ENCODE results near the gene PPP6C. TPM values are rescaled to one million over a fixed set of nuclear protein-coding genes. Genes with fewer than 3 reads are reported as not detected.
"Not testable (repeated sequence)": the region's sequence is repeated elsewhere in the genome, so short reads cannot be mapped to it uniquely, and the experiment has no call there.

Gene PPP6C
- total and polyA plus RNA-seq, 2 donors (not counting 1 experiment from before 2014, with no cell fraction given) = 12.7 to 47.9 TPM

DNA sequence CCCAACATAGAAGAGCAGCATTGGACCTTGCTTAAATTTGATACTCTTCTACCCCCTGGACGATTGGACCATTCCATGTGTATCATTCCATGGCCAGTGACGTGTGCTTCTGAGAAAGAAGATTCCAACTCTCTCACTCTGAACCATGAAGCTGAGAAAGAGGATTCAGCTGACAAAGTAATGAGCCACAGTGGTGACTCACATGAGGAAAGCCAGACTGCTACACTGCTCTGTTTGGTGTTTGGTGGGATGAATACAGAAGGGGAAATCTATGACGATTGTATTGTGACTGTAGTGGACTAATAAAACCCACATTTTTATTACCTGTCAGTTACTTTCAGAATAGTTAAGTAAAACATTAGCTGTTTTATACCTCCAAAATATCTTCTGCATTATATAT lies 44.1 kb upstream of the PPP6C start:
- Histone ChIP-seq H3K9me3 (ENCODE audit: control insufficient read depth, insufficient read depth, low read depth, low read length) (no peaks in the 10 kb centered on the region), H4K20me1 (ENCODE audit: control insufficient read depth, extremely low read depth, insufficient read depth, low read length) (peaks cover 7% of the 10 kb centered on the region), H2AFZ (ENCODE audit: low read length) (no peak overlapping the region), H3K4me2 (ENCODE audit: extremely low read depth, insufficient read depth, low read length) (no peak overlapping the region), H3K27me3 (ENCODE audit: control insufficient read depth, insufficient read depth, low read length) (no peaks in the 10 kb centered on the region), H3K4me3 (replicated peaks in 1 of 4; ENCODE audit: control extremely low read depth in 1 of 4, insufficient read depth in 1 of 4, low read depth in 3 of 4, low read length in 4 of 4) (no peak overlapping the region), H3K36me3 (ENCODE audit: control insufficient read depth, insufficient read depth, low read length) (peaks cover 14% of the 10 kb centered on the region), H3K79me2 (ENCODE audit: control insufficient read depth, insufficient read depth, low read length) (peaks cover 38% of the 10 kb centered on the region), H3K27ac (ENCODE audit: insufficient read depth, low read length) (peak overlapping the region; percentile 65), H3K9ac (ENCODE audit: insufficient read depth, low read length) (no peak overlapping the region), H3K4me1 (ENCODE audit: control insufficient read depth, extremely low read depth, insufficient read depth, low read length) (peaks cover 13% of the 10 kb centered on the region)
- peak; percentile 98 to 99 for DNase-seq (ENCODE audit: low read depth in 2 of 2)
- TF ChIP-seq, protein P1, sequence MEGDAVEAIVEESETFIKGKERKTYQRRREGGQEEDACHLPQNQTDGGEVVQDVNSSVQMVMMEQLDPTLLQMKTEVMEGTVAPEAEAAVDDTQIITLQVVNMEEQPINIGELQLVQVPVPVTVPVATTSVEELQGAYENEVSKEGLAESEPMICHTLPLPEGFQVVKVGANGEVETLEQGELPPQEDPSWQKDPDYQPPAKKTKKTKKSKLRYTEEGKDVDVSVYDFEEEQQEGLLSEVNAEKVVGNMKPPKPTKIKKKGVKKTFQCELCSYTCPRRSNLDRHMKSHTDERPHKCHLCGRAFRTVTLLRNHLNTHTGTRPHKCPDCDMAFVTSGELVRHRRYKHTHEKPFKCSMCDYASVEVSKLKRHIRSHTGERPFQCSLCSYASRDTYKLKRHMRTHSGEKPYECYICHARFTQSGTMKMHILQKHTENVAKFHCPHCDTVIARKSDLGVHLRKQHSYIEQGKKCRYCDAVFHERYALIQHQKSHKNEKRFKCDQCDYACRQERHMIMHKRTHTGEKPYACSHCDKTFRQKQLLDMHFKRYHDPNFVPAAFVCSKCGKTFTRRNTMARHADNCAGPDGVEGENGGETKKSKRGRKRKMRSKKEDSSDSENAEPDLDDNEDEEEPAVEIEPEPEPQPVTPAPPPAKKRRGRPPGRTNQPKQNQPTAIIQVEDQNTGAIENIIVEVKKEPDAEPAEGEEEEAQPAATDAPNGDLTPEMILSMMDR (conservative IDR thresholded peaks at IDR 0.05 in 1 of 2, IDR thresholded peaks at IDR 0.05 in 1 of 2; ENCODE audit: low read depth in 1 of 2, low read length in 2 of 2) = no peak
- no peak for TF ChIP-seq EZH2 (IDR thresholded peaks at IDR 0.05; ENCODE audit: low read length, missing control alignments)

- Histone ChIP-seq H3K79me2 (ENCODE audit: control insufficient read depth, insufficient read depth, low read length) (no peaks in the 10 kb centered on the region), H3K4me2 (ENCODE audit: extremely low read depth, insufficient read depth, low read length) (no peak overlapping the region), H3K4me3 (replicated peaks in 1 of 4; ENCODE audit: control extremely low read depth in 1 of 4, insufficient read depth in 1 of 4, low read depth in 3 of 4, low read length in 4 of 4) (no peak overlapping the region), H3K36me3 (ENCODE audit: control insufficient read depth, insufficient read depth, low read length) (no peaks in the 10 kb centered on the region), H3K4me1 (ENCODE audit: control insufficient read depth, extremely low read depth, insufficient read depth, low read length) (no peaks in the 10 kb centered on the region), H3K27me3 (ENCODE audit: control insufficient read depth, insufficient read depth, low read length) (no peaks in the 10 kb centered on the region), H3K9me3 (ENCODE audit: control insufficient read depth, insufficient read depth, low read depth, low read length) (no peaks in the 10 kb centered on the region), H2AFZ (ENCODE audit: low read length) (no peak overlapping the region), H4K20me1 (ENCODE audit: control insufficient read depth, extremely low read depth, insufficient read depth, low read length) (no peaks in the 10 kb centered on the region), H3K27ac (ENCODE audit: insufficient read depth, low read length) (no peak overlapping the region), H3K9ac (ENCODE audit: insufficient read depth, low read length) (no peak overlapping the region)
- DNase-seq (ENCODE audit: low read depth in 2 of 2) = no peak
- TF ChIP-seq, protein P1 (conservative IDR thresholded peaks at IDR 0.05 in 1 of 2, IDR thresholded peaks at IDR 0.05 in 1 of 2; ENCODE audit: low read depth in 1 of 2, low read length in 2 of 2) = no peak
- TF ChIP-seq EZH2 (IDR thresholded peaks at IDR 0.05; ENCODE audit: low read length, missing control alignments) = no peak
These were observed 38.2 kb upstream of the PPP6C start for GRCh38 chr9:125227761-125228160.

- H3K4me2 ChIP-seq (ENCODE audit: extremely low read depth, insufficient read depth, low read length); H3K4me1 ChIP-seq (ENCODE audit: control insufficient read depth, extremely low read depth, insufficient read depth, low read length); H2AFZ ChIP-seq (ENCODE audit: low read length); H3K4me3 ChIP-seq (replicated peaks in 1 of 4; ENCODE audit: control extremely low read depth in 1 of 4, insufficient read depth in 1 of 4, low read depth in 3 of 4, low read length in 4 of 4); H3K9me3 ChIP-seq (ENCODE audit: control insufficient read depth, insufficient read depth, low read depth, low read length); H3K27me3 ChIP-seq (ENCODE audit: control insufficient read depth, insufficient read depth, low read length); H3K79me2 ChIP-seq (ENCODE audit: control insufficient read depth, insufficient read depth, low read length); H3K36me3 ChIP-seq (ENCODE audit: control insufficient read depth, insufficient read depth, low read length); H3K27ac ChIP-seq (ENCODE audit: insufficient read depth, low read length); DNase-seq (ENCODE audit: low read depth in 2 of 2); H4K20me1 ChIP-seq (ENCODE audit: control insufficient read depth, extremely low read depth, insufficient read depth, low read length); H3K9ac ChIP-seq (ENCODE audit: insufficient read depth, low read length): not testable (repeated sequence)
These were observed 35.3 kb upstream of the PPP6C start for GRCh38 chr9:125224858-125225257.
